IMR-90 (cell line): ENCODE measurements around the gene KCNT2. TPM values are rescaled to one million over a fixed set of nuclear protein-coding genes. Genes with fewer than 3 reads are reported as not detected.

Experiments
- ATAC-seq: fragments of 200-7000 bp; cut with Tn5 transposase; 2 replicates; pipeline ENCODE4 v1.9.1; 2020; ENCODE audit warnings: low read depth, mild to moderate bottlenecking, moderate library complexity
- BruUV-seq: library from RNA; stranded (reverse); fragments of 400-500 nt; replicated peaks from 2 replicates; lab custom pipeline; 2021; lab: Mats Ljungman, UMichigan
- CTCF ChIA-PET: fragments of 300-600 bp; formaldehyde crosslinking; extraction: SDS; loops from one replicate; lab custom pipeline; 2021; ENCODE audit warnings: antibody characterized with exemption; lab: Yijun Ruan, JAX
- POLR2A ChIA-PET: fragments of 300-600 bp; sonication (Branson Sonifier 250); formaldehyde crosslinking; loops from one replicate; lab custom pipeline; 2022; ENCODE audit warnings: antibody characterized with exemption; ENCODE audit not compliant: unreplicated experiment; lab: Charles Lee
- DNase-seq: peaks from one replicate; pipeline ENCODE4 v3.0.0; 2013
- H2AFZ ChIP-seq: replicated peaks from 2 replicates; pipeline ENCODE3; 2013; ENCODE audit warnings: low read length, mild to moderate bottlenecking; ENCODE audit not compliant: poor library complexity
- H2AK5ac ChIP-seq: 2 replicates; pipeline ENCODE4 v1.6.1; 2013; ENCODE audit warnings: low read depth, low read length, inconsistent platforms
- H2AK9ac ChIP-seq: replicated peaks from 2 replicates; pipeline ENCODE3; 2013; ENCODE audit warnings: mild to moderate bottlenecking, low read depth, low read length, moderate library complexity; ENCODE audit not compliant: poor library complexity
- H2BK120ac ChIP-seq: 2 replicates; pipeline ENCODE4 v1.6.1; 2013; ENCODE audit warnings: low read depth, low read length, inconsistent platforms
- H2BK15ac ChIP-seq: 3 replicates; pipeline ENCODE4 v1.6.1; 2013; ENCODE audit warnings: low read depth, low read length, inconsistent platforms
- H2BK20ac ChIP-seq: 2 replicates; pipeline ENCODE4 v1.6.1; 2013; ENCODE audit warnings: low read depth, mild to moderate bottlenecking, inconsistent platforms, low read length, moderate library complexity
- H2BK5ac ChIP-seq: 2 replicates; pipeline ENCODE4 v1.6.1; 2013; ENCODE audit warnings: mild to moderate bottlenecking, low read depth, low read length, inconsistent platforms; ENCODE audit not compliant: poor library complexity, severe bottlenecking
- H3K14ac ChIP-seq: replicated peaks from 2 replicates; pipeline ENCODE4 v1.6.1; 2013; ENCODE audit warnings: low read depth, low read length, inconsistent platforms
- H3K18ac ChIP-seq: 2 replicates; pipeline ENCODE4 v1.6.1; 2013; ENCODE audit warnings: low read depth, low read length, control low read depth
- H3K23ac ChIP-seq: 2 replicates; pipeline ENCODE4 v1.6.1; 2013; ENCODE audit warnings: low read depth, low read length, inconsistent platforms
- H3K27ac ChIP-seq: 2 replicates; pipeline ENCODE4 v1.5.1; 2013; ENCODE audit warnings: mild to moderate bottlenecking, control low read depth, low read length; ENCODE audit not compliant: insufficient read depth
- H3K27me3 ChIP-seq: 2 replicates; pipeline ENCODE4 v1.6.1; 2013; ENCODE audit warnings: low read length; ENCODE audit not compliant: control insufficient read depth, insufficient read depth
- H3K36me3 ChIP-seq: 2 replicates; pipeline ENCODE4 v1.6.1; 2013; ENCODE audit warnings: low read length, mixed read lengths; ENCODE audit not compliant: control insufficient read depth, insufficient read depth
- H3K4ac ChIP-seq: 2 replicates; pipeline ENCODE4 v1.6.1; 2013; ENCODE audit warnings: low read depth, low read length, inconsistent platforms
- H3K4me1 ChIP-seq: 2 replicates; pipeline ENCODE4 v1.6.1; 2013; ENCODE audit warnings: low read length, mixed read lengths; ENCODE audit not compliant: control insufficient read depth, insufficient read depth
- H3K4me2 ChIP-seq: 2 replicates; pipeline ENCODE4 v1.6.1; 2013; ENCODE audit warnings: low read depth, mild to moderate bottlenecking, control low read depth, low read length, moderate library complexity
- H3K4me3 ChIP-seq: 2 replicates; pipeline ENCODE4 v1.5.1; 2013; ENCODE audit warnings: low read depth, mild to moderate bottlenecking, control low read depth, low read length, moderate library complexity; ENCODE audit not compliant: insufficient read depth
- H3K56ac ChIP-seq: 2 replicates; pipeline ENCODE4 v1.6.1; 2013; ENCODE audit warnings: low read length, inconsistent platforms; ENCODE audit not compliant: insufficient read depth; ENCODE audit errors: extremely low read depth
- H3K79me1 ChIP-seq, 2 experiments: 2 replicates each; pipeline ENCODE4 v1.6.1; 2013; ENCODE audit warnings: low read length in 2 of 2, inconsistent platforms in 1 of 2, low read depth in 1 of 2
- H3K9ac ChIP-seq: 2 replicates; pipeline ENCODE4 v1.6.1; 2013; ENCODE audit warnings: low read depth, low read length, control low read depth
- H3K9me1 ChIP-seq: 2 replicates; pipeline ENCODE4 v1.6.1; 2013; ENCODE audit warnings: low read length, inconsistent platforms; ENCODE audit not compliant: insufficient read depth
- H3K9me3 ChIP-seq: 2 replicates; pipeline ENCODE4 v1.6.1; 2013; ENCODE audit warnings: low read length; ENCODE audit not compliant: control insufficient read depth, insufficient read depth
- H4K20me1 ChIP-seq: 2 replicates; pipeline ENCODE4 v1.6.1; 2013; ENCODE audit warnings: low read length, inconsistent platforms; ENCODE audit not compliant: insufficient read depth
- H4K5ac ChIP-seq: 2 replicates; pipeline ENCODE4 v1.6.1; 2013; ENCODE audit warnings: mild to moderate bottlenecking, low read depth, low read length, control low read depth
- H4K8ac ChIP-seq, 2 experiments: 2 replicates each; pipeline ENCODE4 v1.6.1; 2013; ENCODE audit warnings: low read depth in 2 of 2, low read length in 2 of 2, control low read depth in 1 of 2, inconsistent platforms in 1 of 2
- H4K91ac ChIP-seq: 2 replicates; pipeline ENCODE4 v1.6.1; 2013; ENCODE audit warnings: low read depth, low read length, inconsistent platforms; ENCODE audit not compliant: insufficient read depth
- BHLHE40 ChIP-seq: fragments of 150-350 bp; IDR thresholded peaks from 2 replicates; pipeline ENCODE4 v1.6.1; 2016; ENCODE audit warnings: mild to moderate bottlenecking, low read depth, low read length
- CTCF ChIP-seq: conservative IDR thresholded peaks from 2 replicates; pipeline ENCODE4 v1.5.1; 2012; ENCODE audit warnings: mild to moderate bottlenecking, low read depth, low read length, improper control_type of control experiment
- FOS ChIP-seq: fragments of 150-350 bp; IDR thresholded peaks from 2 replicates; pipeline ENCODE4 v1.6.1; 2016; ENCODE audit warnings: low read depth, low read length
- MAFK ChIP-seq: IDR thresholded peaks from 2 replicates; pipeline ENCODE4 v1.6.1; 2012; ENCODE audit warnings: low read depth, low read length, improper control_type of control experiment
- NFE2L2 ChIP-seq: fragments of 150-350 bp; IDR thresholded peaks from 2 replicates; pipeline ENCODE4 v1.6.1; 2016; ENCODE audit warnings: low read depth, mild to moderate bottlenecking, low read length
- WGBS, 2 experiments: methylation state at CpG; one replicate each; pipeline versions ENCODE4 v1.1.5 to v1.1.7; 2013; ENCODE audit warnings: missing lambda C conversion rate in 2 of 2; ENCODE audit not compliant: insufficient read length in 1 of 2; ENCODE audit errors: extremely low coverage in 2 of 2; 5-methylcytosine and 5-hydroxymethylcytosine counted together
- dilution Hi-C: fragments of 300-500 bp; cut with HindIII; formaldehyde crosslinking; loops from one replicate; pipeline ENCODE4 v1.14.3; 2018; ENCODE audit warnings: low sequenced_read_pairs; ENCODE audit not compliant: unreplicated experiment
- in situ Hi-C: fragments of 300-500 bp; cut with MboI; formaldehyde crosslinking; loops from 3 replicates; pipeline ENCODE4 v1.14.3; 2019; ENCODE audit warnings: low sequenced_read_pairs, inconsistent platforms, mixed read lengths
- intact Hi-C: fragments of 100-400 bp; cut with micrococcal nuclease; formaldehyde crosslinking; loops from 2 replicates; pipeline ENCODE4 v1.10.0; 2022
- polyA plus RNA-seq, 3 experiments: library from polyadenylated mRNA; depleted of rRNA; stranded (reverse); fragments of >200 nt; gene quantifications; 2 replicates each; pipeline ENCODE4 v1.2.3, GENCODE V29; 2012; ENCODE audit warnings: low replicate concordance in 1 of 3
- total RNA-seq: library from RNA; depleted of rRNA; stranded (reverse); fragments of >200 nt; gene quantifications from 2 replicates; pipeline ENCODE4 v1.2.3, GENCODE V29; 2012
- TF ChIP-seq, protein P1 (sequence below): fragments of 150-350 bp; IDR thresholded peaks from 2 replicates; pipeline ENCODE4 v1.6.1; 2016; ENCODE audit warnings: low read depth, mild to moderate bottlenecking, low read length, moderate library complexity, borderline replicate concordance

The KCNT2 gene
- total and polyA plus RNA-seq, 2 of the 4 experiments (the other 2 are of a cell fraction): 0.22 to 0.72 TPM

DNA sequence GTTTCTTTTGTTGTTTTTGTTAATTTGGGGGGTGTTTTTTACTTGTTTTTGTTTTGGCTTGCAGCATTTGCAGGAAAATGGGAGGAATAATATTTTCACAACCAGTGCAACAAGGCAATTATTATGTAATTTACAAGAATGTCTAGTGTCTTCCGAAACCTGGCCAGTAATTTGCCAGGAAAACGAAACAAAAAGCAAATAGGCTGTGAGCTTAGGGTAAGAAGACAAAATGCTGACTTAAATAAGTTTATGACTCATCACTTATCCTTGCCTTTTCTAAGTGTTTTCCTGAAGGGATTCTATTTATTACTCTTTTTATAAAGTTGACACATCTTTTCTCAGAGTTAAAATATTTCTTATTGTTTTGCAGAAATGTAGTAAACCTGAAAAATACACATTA, 49.8 kb downstream of the KCNT2 start:
- no CpG with 5 or more reads among the region's 2 CpGs for WGBS, 2 experiments
- intact Hi-C loops: no loop called here

More for the DNA sequence above, 49.8 kb downstream of the KCNT2 start:
- Histone ChIP-seq H2AK9ac (no peak overlapping the region), H2BK20ac (no peak overlapping the region), H3K4me3 (peak overlapping the region; percentile 36; the same call in 1 of the 2 replicates), H3K9me1 (no peaks in the 10 kb centered on the region), H3K9ac (no peak overlapping the region), H3K27ac (no peak overlapping the region), H3K23ac (no peak overlapping the region), H3K9me3 (no peaks in the 10 kb centered on the region), H3K4me1 (no peaks in the 10 kb centered on the region), H2AFZ (no peak overlapping the region), H3K4me2 (peak overlapping the region; percentile 89), H4K5ac (no peak overlapping the region), H3K18ac (no peak overlapping the region), H2AK5ac (no peak overlapping the region), H3K79me1 (no peaks in the 10 kb centered on the region), H2BK15ac (no peak overlapping the region), H2BK120ac (no peak overlapping the region), H2BK5ac (no peak overlapping the region), H3K27me3 (no peaks in the 10 kb centered on the region), H3K4ac (no peak overlapping the region), H4K91ac (no peak overlapping the region), H3K14ac (no peak overlapping the region), H4K20me1 (no peaks in the 10 kb centered on the region), H3K36me3 (no peaks in the 10 kb centered on the region), H4K8ac (no peak overlapping the region), H3K56ac (no peak overlapping the region)
- POLR2A ChIA-PET: no interaction called here
- in situ Hi-C loops (no loop called here), dilution Hi-C loops (no loop called here)
- TF ChIP-seq, protein P1, sequence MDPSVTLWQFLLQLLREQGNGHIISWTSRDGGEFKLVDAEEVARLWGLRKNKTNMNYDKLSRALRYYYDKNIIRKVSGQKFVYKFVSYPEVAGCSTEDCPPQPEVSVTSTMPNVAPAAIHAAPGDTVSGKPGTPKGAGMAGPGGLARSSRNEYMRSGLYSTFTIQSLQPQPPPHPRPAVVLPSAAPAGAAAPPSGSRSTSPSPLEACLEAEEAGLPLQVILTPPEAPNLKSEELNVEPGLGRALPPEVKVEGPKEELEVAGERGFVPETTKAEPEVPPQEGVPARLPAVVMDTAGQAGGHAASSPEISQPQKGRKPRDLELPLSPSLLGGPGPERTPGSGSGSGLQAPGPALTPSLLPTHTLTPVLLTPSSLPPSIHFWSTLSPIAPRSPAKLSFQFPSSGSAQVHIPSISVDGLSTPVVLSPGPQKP: no peak
- TF ChIP-seq NFE2L2 (peak; percentile 40; the same call in 1 of the 2 replicates), FOS (peak; percentile 54; the same call in 1 of the 2 replicates), CTCF (no peak), MAFK (peak; percentile 63; the same call in 1 of the 2 replicates), BHLHE40 (no peak)
- ATAC-seq (peak; percentile 72; the same call in 1 of the 2 replicates), DNase-seq (peak; percentile 69)
- CTCF ChIA-PET: interaction anchor here (0.5 to 0.9 kb wide), 2 partner anchors 26 to 203 kb away, joined by 3 to 4 read pairs; no protein-coding TSS in a partner anchor
- no TSS peak for BruUV-seq
